Measurements from ENCODE around the gene HSPE1.

GRCh38 chr2:197506658-197507057 lies 6.5 kb downstream of the HSPE1 start:
- no peak for TF ChIP-seq POLR2AphosphoS5 (IDR thresholded peaks at IDR 0.05; ENCODE audit: borderline replicate concordance, low read depth, low read length)
- TF ChIP-seq FOXP2 (optimal IDR thresholded peaks at IDR 0.05; ENCODE audit: control extremely low read depth, extremely low read length, insufficient read depth): no peak
- TF ChIP-seq EZH2 (IDR thresholded peaks at IDR 0.05): no peak
